Measurements from ENCODE around the gene BTLA. TPM values are rescaled to one million over a fixed set of nuclear protein-coding genes. Genes with fewer than 3 reads are reported as not detected.

The BTLA gene
- total and polyA plus RNA-seq, 2 of the 13 experiments (the other 11 are each of a cell fraction or from before 2014, with no cell fraction given), result not detected

GRCh38 chr3:112500621-112501020 lies 1.3 kb upstream of the BTLA start:
- BruUV-seq (replicated peaks), result no TSS peak
- Histone ChIP-seq H3K79me2 (ENCODE audit: insufficient read depth, low read length) (no peaks in the 10 kb centered on the region), H2AFZ (ENCODE audit: low read length) (no peak overlapping the region), H3K4me1 (ENCODE audit: insufficient read depth, low read length) (no peaks in the 10 kb centered on the region), H3K36me3 (replicated peaks in 1 of 2; ENCODE audit: control insufficient read depth in 1 of 2, insufficient read depth in 2 of 2, low read length in 2 of 2) (no peaks in the 10 kb centered on the region), H3K27me3 (ENCODE audit: control insufficient read depth in 1 of 2, insufficient read depth in 2 of 2, low read length in 2 of 2) (no peaks in the 10 kb centered on the region), H3K9me3 (ENCODE audit: low read length) (no peaks in the 10 kb centered on the region), H3K4me3 (replicated peaks in 1 of 3; ENCODE audit: insufficient read depth in 1 of 3, low read depth in 2 of 3, low read length in 3 of 3) (no peak overlapping the region), H3K4me2 (ENCODE audit: low read depth, low read length) (no peak overlapping the region), H3K27ac (ENCODE audit: extremely low read length, insufficient read depth, low read length) (no peak overlapping the region), H3K9ac (ENCODE audit: insufficient read depth, low read depth, low read length) (no peak overlapping the region), H4K20me1 (ENCODE audit: insufficient read depth, low read length) (no peaks in the 10 kb centered on the region)
- intact Hi-C loops (cut with micrococcal nuclease; ENCODE audit: unreplicated experiment) (no loop called here), in situ Hi-C loops (cut with HindIII; ENCODE audit: extremely low pct_ligation_motif_present, low pct_unique_long_range_greater_than_20kb) (no loop called here)
- POLR2A ChIA-PET, result no interaction called here
- no peak for ATAC-seq
- 4% methylated on average over 2 of the region's 2 CpGs for WGBS (ENCODE audit: low lambda C conversion rate)
- FAIRE-seq, result no peak
- CTCF ChIA-PET (ENCODE audit: low intra/inter-chr PET ratio, low total read pairs), result no interaction called here
- no peak for DNase-seq (ENCODE audit: low spot score)
- TF ChIP-seq SRF (IDR thresholded peaks at IDR 0.05; ENCODE audit: low read depth, low read length) (no peak), SMARCC2 (IDR thresholded peaks at IDR 0.05) (no peak), IKZF4 (CRISPR knock-in tag; IDR thresholded peaks at IDR 0.05; ENCODE audit: borderline replicate concordance, low read depth, not compliant biosample characterization) (no peak), ZNF564 (CRISPR knock-in tag; IDR thresholded peaks at IDR 0.05) (no peak), HNF1A (IDR thresholded peaks at IDR 0.05; ENCODE audit: low read depth) (no peak), HNF1A (CRISPR knock-in tag; IDR thresholded peaks at IDR 0.05; ENCODE audit: borderline replicate concordance) (no peak), SMAD1 (CRISPR knock-in tag; IDR thresholded peaks at IDR 0.05; ENCODE audit: borderline replicate concordance, low read depth) (no peak), NR2F2 (IDR thresholded peaks at IDR 0.05; ENCODE audit: borderline replicate concordance, low read depth) (no peak), ZNF839 (CRISPR knock-in tag; IDR thresholded peaks at IDR 0.05; ENCODE audit: borderline replicate concordance) (no peak)
- TF ChIP-seq, protein P1, sequence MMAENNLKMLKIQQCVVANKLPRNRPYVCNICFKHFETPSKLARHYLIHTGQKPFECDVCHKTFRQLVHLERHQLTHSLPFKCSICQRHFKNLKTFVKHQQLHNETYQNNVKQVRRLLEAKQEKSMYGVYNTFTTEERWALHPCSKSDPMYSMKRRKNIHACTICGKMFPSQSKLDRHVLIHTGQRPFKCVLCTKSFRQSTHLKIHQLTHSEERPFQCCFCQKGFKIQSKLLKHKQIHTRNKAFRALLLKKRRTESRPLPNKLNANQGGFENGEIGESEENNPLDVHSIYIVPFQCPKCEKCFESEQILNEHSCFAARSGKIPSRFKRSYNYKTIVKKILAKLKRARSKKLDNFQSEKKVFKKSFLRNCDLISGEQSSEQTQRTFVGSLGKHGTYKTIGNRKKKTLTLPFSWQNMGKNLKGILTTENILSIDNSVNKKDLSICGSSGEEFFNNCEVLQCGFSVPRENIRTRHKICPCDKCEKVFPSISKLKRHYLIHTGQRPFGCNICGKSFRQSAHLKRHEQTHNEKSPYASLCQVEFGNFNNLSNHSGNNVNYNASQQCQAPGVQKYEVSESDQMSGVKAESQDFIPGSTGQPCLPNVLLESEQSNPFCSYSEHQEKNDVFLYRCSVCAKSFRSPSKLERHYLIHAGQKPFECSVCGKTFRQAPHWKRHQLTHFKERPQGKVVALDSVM (CRISPR knock-in tag; IDR thresholded peaks at IDR 0.05), result no peak

Data from HepG2 (cell line).